GF-D8 (cell line): Measurements from ENCODE around the gene MCF2L.
"Not testable (repeated sequence)": the region's sequence is repeated elsewhere in the genome, so short reads cannot be mapped to it uniquely, and the experiment has no call there.

ENCODE experiments used
- DNase-seq: peaks from one replicate; lab custom pipeline; 2025; lab: John Stamatoyannopoulos, UW

The MCF2L gene

GRCh38 chr13:113050734-113051431, 81.9 kb downstream of the MCF2L start:
- DNase-seq: no peak

GRCh38 chr13:113051641-113052040, 82.6 kb downstream of the MCF2L start:
- no peak for DNase-seq

- DNase-seq: no peak
These were observed 83.2 kb downstream of the MCF2L start for GRCh38 chr13:113052206-113052605.

- DNase-seq: no peak
These were observed 84.0 kb downstream of the MCF2L start for GRCh38 chr13:113052971-113053370.

- DNase-seq: no peak
These were observed 84.4 kb downstream of the MCF2L start for GRCh38 chr13:113053376-113053775.

GRCh38 chr13:113053801-113054604, 85.0 kb downstream of the MCF2L start:
- no peak for DNase-seq

- DNase-seq: no peak
These were observed 88.1 kb downstream of the MCF2L start for GRCh38 chr13:113057084-113057483.

GRCh38 chr13:113057559-113057958, 88.5 kb downstream of the MCF2L start:
- DNase-seq: not testable (repeated sequence)

- DNase-seq: no peak
These were observed 89.3 kb downstream of the MCF2L start for GRCh38 chr13:113058129-113058987.

- DNase-seq: no peak
These were observed 90.2 kb downstream of the MCF2L start for GRCh38 chr13:113058988-113059850.

GRCh38 chr13:113059891-113060290, 90.9 kb downstream of the MCF2L start:
- no peak for DNase-seq

GRCh38 chr13:113060557-113061270, 91.7 kb downstream of the MCF2L start:
- DNase-seq: no peak

GRCh38 chr13:113061271-113061625, 92.2 kb downstream of the MCF2L start:
- DNase-seq: no peak

- no peak for DNase-seq
These were observed 92.9 kb downstream of the MCF2L start for GRCh38 chr13:113061796-113062425.

- DNase-seq: no peak
These were observed 93.7 kb downstream of the MCF2L start for GRCh38 chr13:113062691-113063090.

GRCh38 chr13:113063091-113063491, 94.1 kb downstream of the MCF2L start:
- DNase-seq: no peak

GRCh38 chr13:113064000-113064533, 95.1 kb downstream of the MCF2L start:
- DNase-seq: no peak

GRCh38 chr13:113064534-113065405, 95.8 kb downstream of the MCF2L start:
- no peak for DNase-seq
